Vagina (tissue), 2 donors: Measurements from ENCODE around the gene CTU1. TPM values are rescaled to one million over a fixed set of nuclear protein-coding genes. Genes with fewer than 3 reads are reported as not detected.

Experiments used
- DNase-seq, 2 donors: peaks; one replicate each; pipeline ENCODE4 v3.0.0-alpha.2; 2017; ENCODE audit errors: extremely low spot score in 2 of 2
- H3K27ac ChIP-seq: fragments of 200-600 bp; sonication (generic); one replicate; pipeline ENCODE4 v1.5.1; 2019
- H3K27me3 ChIP-seq: fragments of 200-600 bp; sonication (generic); one replicate; pipeline ENCODE4 v1.5.1; 2019
- H3K36me3 ChIP-seq, 2 donors: fragments of 200-600 bp; sonication (generic); one replicate each; pipeline ENCODE4 v1.5.1; 2017 to 2019
- H3K4me1 ChIP-seq: fragments of 200-600 bp; sonication (generic); one replicate; pipeline ENCODE4 v1.5.1; 2019
- H3K4me3 ChIP-seq, 2 donors: fragments of 200-600 bp; sonication (generic); 1 replicate in 1 of 2; 2 replicates in 1 of 2; pipeline ENCODE4 v1.5.1; 2016 to 2019
- H3K9me3 ChIP-seq: fragments of 200-600 bp; sonication (generic); one replicate; pipeline ENCODE4 v1.5.1; 2019
- CTCF ChIP-seq, 3 experiments: fragments of 450-650 bp in 2 of 3; fragments of 200-600 bp in 1 of 3; sonication (generic) in 1 of 3; IDR thresholded peaks; one replicate each; pipeline ENCODE4 v1.5.1; 2017 to 2019; ENCODE audit warnings: antibody characterized with exemption in 3 of 3, mild to moderate bottlenecking in 2 of 3, moderate library complexity in 2 of 3
- POLR2A ChIP-seq, 2 donors: fragments of 450-650 bp; IDR thresholded peaks; one replicate each; pipeline ENCODE4 v1.6.1; 2017; ENCODE audit warnings: antibody characterized with exemption in 2 of 2, mild to moderate bottlenecking in 2 of 2, moderate library complexity in 2 of 2
- POLR2AphosphoS5 ChIP-seq, 2 donors: sonication (generic); formaldehyde crosslinking; IDR thresholded peaks; one replicate each; pipeline ENCODE4 v1.9.0; 2017; ENCODE audit warnings: antibody characterized with exemption in 2 of 2, mild to moderate bottlenecking in 2 of 2, low read depth in 1 of 2; ENCODE audit not compliant: insufficient read depth in 1 of 2
- intact Hi-C: fragments of 100-400 bp; cut with DNase I; formaldehyde crosslinking; loops from one replicate; pipeline ENCODE4 v1.15.1; 2023
- total RNA-seq: library from RNA; depleted of rRNA; stranded (reverse); fragments of >200 nt; gene quantifications from one replicate; pipeline ENCODE4 v1.2.3, GENCODE V29; 2016

CTU1 gene
- total RNA-seq, 1 donor from 2014 or later = 8.8 TPM

- Histone ChIP-seq H3K4me1 (peaks cover 6% of the 10 kb centered on the region), H3K36me3 (no peaks in the 10 kb centered on the region), H3K27ac (no peak overlapping the region), H3K9me3 (no peaks in the 10 kb centered on the region), H3K4me3 (no peak overlapping the region), H3K27me3 (no peaks in the 10 kb centered on the region)
- intact Hi-C loops = no loop called here
- DNase-seq = no peak
- TF ChIP-seq POLR2AphosphoS5 (IDR thresholded peaks at IDR 0.05; ENCODE audit: insufficient read depth in 1 of 2, low read depth in 1 of 2) = no peak
Measured at GRCh38 chr19:51129716-51130115, 21.5 kb upstream of the CTU1 start.

GRCh38 chr19:51128227-51128626, 20.0 kb upstream of the CTU1 start:
- Histone ChIP-seq H3K36me3 (no peaks in the 10 kb centered on the region), H3K27me3 (no peaks in the 10 kb centered on the region), H3K27ac (no peak overlapping the region), H3K4me3 (no peak overlapping the region), H3K4me1 (peaks cover 6% of the 10 kb centered on the region), H3K9me3 (no peaks in the 10 kb centered on the region)
- no peak for TF ChIP-seq POLR2AphosphoS5 (IDR thresholded peaks at IDR 0.05; ENCODE audit: insufficient read depth in 1 of 2, low read depth in 1 of 2)
- TF ChIP-seq CTCF (IDR thresholded peaks at IDR 0.05) = no peak
- no peak for TF ChIP-seq POLR2A (IDR thresholded peaks at IDR 0.05)
- intact Hi-C loops = no loop called here
- DNase-seq = no peak

GRCh38 chr19:51127755-51128154, 19.5 kb upstream of the CTU1 start:
- Histone ChIP-seq H3K9me3 (no peaks in the 10 kb centered on the region), H3K4me3 (no peak overlapping the region), H3K27me3 (no peaks in the 10 kb centered on the region), H3K4me1 (peaks cover 6% of the 10 kb centered on the region), H3K27ac (no peak overlapping the region), H3K36me3 (no peaks in the 10 kb centered on the region)
- TF ChIP-seq POLR2AphosphoS5 (IDR thresholded peaks at IDR 0.05; ENCODE audit: insufficient read depth in 1 of 2, low read depth in 1 of 2) (no peak), CTCF (IDR thresholded peaks at IDR 0.05) (no peak), POLR2A (IDR thresholded peaks at IDR 0.05) (no peak)
- intact Hi-C loops = no loop called here
- no peak for DNase-seq

- Histone ChIP-seq H3K4me1 (peaks cover 4% of the 10 kb centered on the region), H3K4me3 (no peak overlapping the region), H3K9me3 (no peaks in the 10 kb centered on the region), H3K36me3 (no peaks in the 10 kb centered on the region), H3K27me3 (no peaks in the 10 kb centered on the region), H3K27ac (no peak overlapping the region)
- no peak for TF ChIP-seq CTCF (IDR thresholded peaks at IDR 0.05)
- no peak for TF ChIP-seq POLR2A (IDR thresholded peaks at IDR 0.05)
- TF ChIP-seq POLR2AphosphoS5 (IDR thresholded peaks at IDR 0.05; ENCODE audit: insufficient read depth in 1 of 2, low read depth in 1 of 2) = no peak
- no peak for DNase-seq
- intact Hi-C loops = no loop called here
Measured at GRCh38 chr19:51127032-51127431, 18.8 kb upstream of the CTU1 start.

GRCh38 chr19:51125421-51126075, 17.3 kb upstream of the CTU1 start:
- no peaks in the 10 kb centered on the region for H3K36me3 ChIP-seq
- no peak overlapping the region for H3K27ac ChIP-seq
- no peaks in the 10 kb centered on the region for H3K9me3 ChIP-seq
- intact Hi-C loops = no loop called here
- TF ChIP-seq CTCF (IDR thresholded peaks at IDR 0.05) (no peak), POLR2AphosphoS5 (IDR thresholded peaks at IDR 0.05; ENCODE audit: insufficient read depth in 1 of 2, low read depth in 1 of 2) (no peak), POLR2A (IDR thresholded peaks at IDR 0.05) (no peak)
- no peaks in the 10 kb centered on the region for H3K27me3 ChIP-seq
- DNase-seq = no peak
- no peaks in the 10 kb centered on the region for H3K4me1 ChIP-seq
- H3K4me3 ChIP-seq = no peak overlapping the region
